Kidney epithelial cell (primary cell): ENCODE data around the gene JAKMIP3. TPM values are rescaled to one million over a fixed set of nuclear protein-coding genes. Genes with fewer than 3 reads are reported as not detected.

Experiments used
- DNase-seq: peaks from one replicate; pipeline ENCODE4 v3.0.0-alpha.2; 2010; ENCODE audit warnings: low read depth
- H3K27me3 ChIP-seq: 2 replicates; pipeline ENCODE4 v1.6.0; 2011; ENCODE audit warnings: low read length; ENCODE audit not compliant: control insufficient read depth, insufficient read depth
- H3K36me3 ChIP-seq: 2 replicates; pipeline ENCODE4 v1.5.1; 2011; ENCODE audit warnings: low read length; ENCODE audit not compliant: control insufficient read depth, insufficient read depth
- H3K4me3 ChIP-seq: 2 replicates; pipeline ENCODE4 v1.5.1; 2011; ENCODE audit warnings: low read depth, mild to moderate bottlenecking, control low read depth, low read length
- total RNA-seq: library from RNA; depleted of rRNA; stranded (reverse); fragments of >200 nt; gene quantifications from 2 replicates; pipeline ENCODE4 v1.2.3, GENCODE V29; 2015
- TF ChIP-seq, protein P1 (sequence below): IDR thresholded peaks from 2 replicates; pipeline ENCODE4 v1.5.1; 2011; ENCODE audit warnings: mild to moderate bottlenecking, moderate library complexity, low read length, control low read depth, inconsistent platforms; ENCODE audit not compliant: insufficient read depth, poor library complexity, severe bottlenecking

Gene JAKMIP3
- total RNA-seq, 1 donor from 2014 or later: not detected

DNA sequence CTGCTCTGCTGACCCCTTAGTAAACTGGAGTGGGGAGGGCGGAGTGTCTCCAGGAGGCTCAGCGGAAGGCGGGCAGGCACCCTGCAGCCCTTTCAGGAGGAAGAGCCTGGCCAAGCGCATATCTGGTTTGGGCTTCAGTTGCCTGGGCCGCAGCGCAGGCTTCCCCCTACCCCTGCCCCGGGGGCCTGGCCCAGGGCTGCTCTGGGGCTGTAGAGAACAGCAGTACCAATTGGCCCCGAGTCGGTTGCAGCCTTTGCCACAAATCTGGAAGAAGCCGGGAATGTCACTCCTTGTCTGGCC, 28.1 kb upstream of the JAKMIP3 start:
- Histone ChIP-seq H3K36me3 (no peaks in the 10 kb centered on the region), H3K27me3 (peaks cover 42% of the 10 kb centered on the region)

DNA sequence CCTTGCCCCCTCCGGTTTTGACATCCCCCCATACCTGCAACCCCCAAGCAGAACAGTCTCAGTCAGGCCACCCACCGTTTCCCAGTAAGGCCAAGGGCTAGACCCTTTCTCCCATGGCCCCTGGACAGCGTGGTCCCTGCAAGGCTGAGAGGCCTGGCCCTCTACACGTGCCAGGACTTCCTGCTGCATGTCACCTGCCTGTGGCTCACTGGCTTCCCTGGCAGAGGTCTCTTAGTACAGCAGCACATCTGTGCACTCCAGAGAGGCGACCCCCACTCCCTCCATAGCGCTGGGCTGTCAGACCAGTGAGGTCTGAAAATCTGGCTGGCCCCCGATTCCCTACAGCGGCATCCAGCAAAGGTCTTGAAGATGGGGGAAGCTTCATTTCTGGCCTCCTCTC, 26.4 kb upstream of the JAKMIP3 start:
- peaks cover 48% of the 10 kb centered on the region for H3K27me3 ChIP-seq
- H3K4me3 ChIP-seq: no peak overlapping the region
- DNase-seq: no peak
- no peaks in the 10 kb centered on the region for H3K36me3 ChIP-seq
- TF ChIP-seq, protein P1, sequence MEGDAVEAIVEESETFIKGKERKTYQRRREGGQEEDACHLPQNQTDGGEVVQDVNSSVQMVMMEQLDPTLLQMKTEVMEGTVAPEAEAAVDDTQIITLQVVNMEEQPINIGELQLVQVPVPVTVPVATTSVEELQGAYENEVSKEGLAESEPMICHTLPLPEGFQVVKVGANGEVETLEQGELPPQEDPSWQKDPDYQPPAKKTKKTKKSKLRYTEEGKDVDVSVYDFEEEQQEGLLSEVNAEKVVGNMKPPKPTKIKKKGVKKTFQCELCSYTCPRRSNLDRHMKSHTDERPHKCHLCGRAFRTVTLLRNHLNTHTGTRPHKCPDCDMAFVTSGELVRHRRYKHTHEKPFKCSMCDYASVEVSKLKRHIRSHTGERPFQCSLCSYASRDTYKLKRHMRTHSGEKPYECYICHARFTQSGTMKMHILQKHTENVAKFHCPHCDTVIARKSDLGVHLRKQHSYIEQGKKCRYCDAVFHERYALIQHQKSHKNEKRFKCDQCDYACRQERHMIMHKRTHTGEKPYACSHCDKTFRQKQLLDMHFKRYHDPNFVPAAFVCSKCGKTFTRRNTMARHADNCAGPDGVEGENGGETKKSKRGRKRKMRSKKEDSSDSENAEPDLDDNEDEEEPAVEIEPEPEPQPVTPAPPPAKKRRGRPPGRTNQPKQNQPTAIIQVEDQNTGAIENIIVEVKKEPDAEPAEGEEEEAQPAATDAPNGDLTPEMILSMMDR: no peak

More for the DNA sequence above, 28.1 kb upstream of the JAKMIP3 start:
- no peak for DNase-seq
- TF ChIP-seq, protein P1: no peak
- H3K4me3 ChIP-seq: no peak overlapping the region

DNA sequence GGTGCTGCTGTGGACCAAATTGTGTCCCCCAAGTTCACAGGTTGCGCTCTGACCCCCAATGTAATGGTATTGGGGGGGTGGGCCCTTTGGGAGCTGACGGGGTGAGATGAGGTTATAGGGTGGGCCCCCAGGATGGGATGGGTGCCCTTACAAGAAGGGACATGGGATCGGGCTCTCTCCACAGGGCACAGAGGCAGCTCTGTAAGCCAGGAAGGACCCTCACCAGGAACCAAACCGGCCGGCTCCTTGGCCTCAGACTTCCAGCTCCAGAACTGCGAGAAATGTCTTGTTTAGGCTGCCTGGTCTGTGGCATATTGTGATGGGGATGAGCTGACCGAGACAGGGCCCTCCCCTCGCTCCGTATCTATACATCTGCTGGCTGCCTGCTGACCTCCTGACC, 25.7 kb upstream of the JAKMIP3 start:
- Histone ChIP-seq H3K36me3 (no peaks in the 10 kb centered on the region), H3K4me3 (no peak overlapping the region), H3K27me3 (peaks cover 43% of the 10 kb centered on the region)
- no peak for DNase-seq
- TF ChIP-seq, protein P1: no peak

DNA sequence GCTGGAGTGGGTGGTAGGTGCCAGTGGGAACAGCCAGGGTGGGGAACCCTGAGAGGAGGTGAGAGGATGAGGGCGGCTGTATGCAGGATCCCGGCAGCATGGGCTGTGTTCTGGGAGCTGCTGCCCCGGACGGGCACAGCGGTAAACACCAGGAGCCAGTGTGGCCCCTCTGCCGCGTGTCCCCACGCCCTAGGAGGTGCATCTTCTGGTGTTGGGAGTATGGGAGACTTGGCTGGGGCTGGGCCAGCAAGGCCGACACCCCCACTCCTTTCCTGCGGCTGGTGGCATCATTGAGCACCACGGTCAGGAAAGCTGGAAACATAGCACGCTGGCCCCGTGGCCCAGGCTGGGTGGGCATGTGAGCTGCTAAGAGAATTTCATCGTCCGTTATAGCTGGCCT, 24.4 kb upstream of the JAKMIP3 start:
- TF ChIP-seq, protein P1: no peak
- Histone ChIP-seq H3K36me3 (no peaks in the 10 kb centered on the region), H3K4me3 (no peak overlapping the region), H3K27me3 (peaks cover 30% of the 10 kb centered on the region)
- no peak for DNase-seq

DNA sequence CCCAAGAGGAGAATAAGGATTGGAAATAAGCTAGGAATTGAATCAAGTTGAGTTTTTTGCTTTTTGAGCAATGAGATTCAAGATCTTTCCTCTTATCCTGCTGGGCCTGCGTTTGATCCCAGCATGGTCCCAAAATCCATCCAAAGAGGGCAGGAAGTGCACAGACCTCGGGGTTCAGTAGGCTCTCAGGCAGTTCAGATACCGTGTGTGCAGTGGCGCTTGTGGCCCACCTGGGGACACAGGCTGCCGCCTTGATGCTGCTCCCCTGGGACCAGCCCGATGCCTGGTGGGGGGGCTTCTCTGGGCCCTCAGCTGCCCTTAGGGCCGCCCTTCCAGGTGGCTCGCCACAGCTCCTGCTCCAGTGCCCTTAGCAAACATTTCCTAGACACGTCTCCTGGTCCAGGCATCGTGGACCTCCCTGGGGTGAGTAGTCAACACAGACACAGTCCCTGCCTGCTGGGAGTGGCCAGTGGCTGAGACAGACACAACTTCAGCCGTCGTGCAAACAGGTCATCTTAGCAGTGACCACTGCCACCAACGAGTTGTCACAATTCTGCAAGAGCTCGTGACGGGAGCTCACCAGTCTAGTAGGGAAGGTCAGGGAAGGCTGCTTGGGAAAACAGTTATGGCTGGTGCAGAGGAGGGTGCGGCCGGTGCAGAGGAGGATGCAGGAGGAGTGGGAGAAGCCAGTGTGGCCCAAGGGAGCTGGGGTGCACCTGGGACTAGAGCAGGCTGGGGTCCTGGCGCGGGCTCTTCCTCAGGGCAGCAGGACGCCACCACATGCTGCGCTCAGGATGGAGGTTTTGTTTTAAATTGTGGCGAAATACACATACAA, 21.7 kb upstream of the JAKMIP3 start:
- H3K4me3 ChIP-seq: no peak overlapping the region
- H3K36me3 ChIP-seq: no peaks in the 10 kb centered on the region
- H3K27me3 ChIP-seq: peaks cover 14% of the 10 kb centered on the region
- TF ChIP-seq, protein P1: no peak
- no peak for DNase-seq

DNA sequence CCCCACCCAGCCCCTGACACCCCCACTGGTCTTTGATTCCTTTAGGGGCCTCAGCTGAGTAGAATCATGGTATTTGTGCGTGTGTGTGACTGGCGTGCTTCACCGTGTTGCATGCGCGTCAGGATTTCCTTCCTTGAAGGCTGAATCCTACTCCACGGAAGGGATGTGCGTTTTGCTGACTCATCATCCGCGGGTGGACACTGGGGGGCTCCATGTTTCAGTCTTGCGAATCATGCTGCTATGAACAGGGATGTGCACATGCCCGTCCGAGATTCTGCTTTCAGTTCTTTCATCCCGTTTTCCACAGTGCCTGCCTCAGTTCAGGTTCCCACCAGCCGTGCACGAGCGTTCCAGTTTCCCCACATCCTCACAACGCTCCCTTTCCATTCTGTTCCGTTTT, 20.9 kb upstream of the JAKMIP3 start:
- Histone ChIP-seq H3K36me3 (no peaks in the 10 kb centered on the region), H3K27me3 (peaks cover 11% of the 10 kb centered on the region), H3K4me3 (no peak overlapping the region)
- DNase-seq: no peak
- TF ChIP-seq, protein P1: no peak
